ENCODE results near the gene BCL11A. TPM values are rescaled to one million over a fixed set of nuclear protein-coding genes. Genes with fewer than 3 reads are reported as not detected.

BCL11A gene
- total RNA-seq, 1 donor from 2014 or later = 10.1 TPM

GRCh38 chr2:60546756-60547420, 6.6 kb downstream of the BCL11A start:
- DNase-seq (ENCODE audit: low spot score) = no peak

GRCh38 chr2:60544954-60545560, 8.4 kb downstream of the BCL11A start:
- DNase-seq (ENCODE audit: low spot score) = no peak

- DNase-seq (ENCODE audit: low spot score) = peak; percentile 50
These were observed 9.4 kb downstream of the BCL11A start for GRCh38 chr2:60544062-60544461.

GRCh38 chr2:60541056-60541651, 12.3 kb downstream of the BCL11A start:
- DNase-seq (ENCODE audit: low spot score) = no peak

- DNase-seq (ENCODE audit: low spot score) = no peak
These were observed 13.4 kb downstream of the BCL11A start for GRCh38 chr2:60540074-60540473.

GRCh38 chr2:60539140-60539539, 14.3 kb downstream of the BCL11A start:
- DNase-seq (ENCODE audit: low spot score) = no peak

GRCh38 chr2:60538101-60538500, 15.4 kb downstream of the BCL11A start:
- DNase-seq (ENCODE audit: low spot score) = no peak

- DNase-seq (ENCODE audit: low spot score) = peak; percentile 63
These were observed 16.7 kb downstream of the BCL11A start for GRCh38 chr2:60536746-60537145.

GRCh38 chr2:60535685-60536312, 17.7 kb downstream of the BCL11A start:
- no peak for DNase-seq (ENCODE audit: low spot score)

- no peak for DNase-seq (ENCODE audit: low spot score)
These were observed 18.4 kb downstream of the BCL11A start for GRCh38 chr2:60534892-60535684.

GRCh38 chr2:60534052-60534685, 19.3 kb downstream of the BCL11A start:
- no peak for DNase-seq (ENCODE audit: low spot score)

GRCh38 chr2:60533101-60534051, 20.1 kb downstream of the BCL11A start:
- DNase-seq (ENCODE audit: low spot score) = peak; percentile 50

GRCh38 chr2:60532421-60532820, 21.0 kb downstream of the BCL11A start:
- no peak for DNase-seq (ENCODE audit: low spot score)

GRCh38 chr2:60531701-60532133, 21.7 kb downstream of the BCL11A start:
- no peak for DNase-seq (ENCODE audit: low spot score)

GRCh38 chr2:60530660-60531281, 22.7 kb downstream of the BCL11A start:
- DNase-seq (ENCODE audit: low spot score) = peak; percentile 80

- no peak for DNase-seq (ENCODE audit: low spot score)
These were observed 23.4 kb downstream of the BCL11A start for GRCh38 chr2:60529785-60530627.

GRCh38 chr2:60529136-60529784, 24.2 kb downstream of the BCL11A start:
- DNase-seq (ENCODE audit: low spot score) = no peak
